ENCODE data around the gene SRSF5.
A peak's percentile ranks its signal among the peaks of the same experiment; 100 is the strongest.
"Not testable (repeated sequence)": the region's sequence is repeated elsewhere in the genome, so short reads cannot be mapped to it uniquely, and the experiment has no call there.

Gene SRSF5

DNA sequence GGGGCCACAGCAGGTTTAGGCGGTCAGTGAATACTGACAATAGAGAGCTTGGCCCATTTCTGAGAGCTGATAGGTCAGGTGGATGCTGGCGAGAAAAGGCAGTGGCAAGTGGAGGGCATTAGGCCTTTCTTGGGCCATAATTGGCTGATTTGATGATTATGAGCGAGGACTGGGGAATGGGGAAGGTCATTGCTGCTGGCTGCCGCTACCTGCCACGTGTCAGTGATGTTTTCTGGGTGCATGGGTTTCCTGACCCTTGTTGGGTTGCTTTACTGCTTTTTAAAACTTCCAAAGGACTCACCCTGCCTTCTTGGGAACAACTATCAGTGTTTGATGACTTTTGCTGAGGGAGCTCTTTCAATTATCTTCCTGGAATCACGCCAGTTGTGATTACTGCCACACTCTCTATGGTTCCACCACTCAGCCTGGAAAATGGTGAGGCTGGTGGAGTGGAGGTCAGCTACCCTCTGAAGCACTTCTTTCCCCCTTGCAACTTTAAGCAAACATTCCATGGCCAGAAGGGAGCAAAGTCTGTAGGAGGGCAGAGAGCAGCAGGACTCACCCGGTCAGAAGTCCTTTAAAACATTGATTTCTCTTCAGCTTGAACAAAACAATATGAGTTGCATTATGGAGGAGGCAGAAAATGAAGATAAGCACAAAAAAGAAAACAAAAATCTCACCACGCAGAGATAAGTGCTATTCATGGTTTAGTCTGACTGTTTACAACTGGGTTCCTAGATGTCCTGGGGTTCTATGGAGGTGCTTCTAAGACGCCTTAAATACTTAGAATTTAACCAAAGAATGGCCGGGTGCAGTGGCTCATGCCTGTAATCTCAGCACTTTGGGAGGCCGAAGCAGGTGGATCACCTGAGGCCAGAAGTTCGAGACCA lies 42.2 kb downstream of the SRSF5 start:
- no peak for DNase-seq (ENCODE audit: low read depth)

DNA sequence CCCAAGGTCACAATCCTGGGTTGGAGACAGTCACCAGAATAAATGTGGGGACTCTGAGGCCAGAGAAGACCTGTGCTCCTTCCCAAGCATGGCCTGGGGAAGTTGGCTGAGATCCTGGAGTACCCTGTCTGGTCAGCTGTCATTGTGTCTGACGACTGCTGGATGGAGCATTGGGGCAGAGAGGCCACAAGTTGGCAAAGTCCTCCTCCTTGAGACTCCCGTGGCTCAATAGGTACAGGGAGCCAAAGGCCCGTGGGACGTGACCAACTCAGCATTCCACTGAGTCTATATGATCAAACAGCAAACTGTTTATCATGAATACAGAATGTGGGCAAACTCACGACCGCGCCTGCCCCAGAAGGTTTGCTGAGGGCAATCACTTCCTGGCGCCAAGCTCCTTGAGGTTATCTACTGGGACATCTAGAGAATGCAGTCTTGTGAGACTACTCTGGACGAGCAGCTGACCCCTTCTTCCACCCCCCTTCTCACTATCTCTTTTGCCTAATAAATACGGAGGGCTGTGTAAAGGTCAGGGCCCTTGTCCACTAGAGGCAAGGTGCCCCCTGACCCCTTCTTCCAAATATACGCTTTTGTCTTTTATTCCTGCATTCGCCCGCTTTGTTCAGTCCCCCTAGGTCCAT lies 44.4 kb downstream of the SRSF5 start:
- DNase-seq (ENCODE audit: low read depth), result no peak

DNA sequence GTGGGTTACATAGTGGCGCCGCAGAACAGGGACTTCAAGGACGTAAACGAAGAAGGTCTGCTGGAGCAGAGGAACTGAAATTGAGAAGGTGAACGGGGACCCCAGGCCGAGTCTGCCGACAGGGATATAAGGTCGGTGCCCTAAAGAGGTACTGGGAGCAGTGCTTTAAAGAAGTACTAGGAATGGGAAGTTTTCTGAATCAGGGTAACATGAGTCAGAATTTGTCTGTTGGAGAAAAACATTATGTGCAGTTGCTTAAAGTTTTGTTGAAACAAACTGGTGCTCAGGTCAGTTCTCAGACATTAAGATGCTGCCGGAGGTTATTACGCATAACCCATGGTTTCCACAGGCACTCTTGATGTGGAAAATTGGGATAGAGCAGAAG lies 44.9 kb downstream of the SRSF5 start:
- no peak for DNase-seq (ENCODE audit: low read depth)

DNA sequence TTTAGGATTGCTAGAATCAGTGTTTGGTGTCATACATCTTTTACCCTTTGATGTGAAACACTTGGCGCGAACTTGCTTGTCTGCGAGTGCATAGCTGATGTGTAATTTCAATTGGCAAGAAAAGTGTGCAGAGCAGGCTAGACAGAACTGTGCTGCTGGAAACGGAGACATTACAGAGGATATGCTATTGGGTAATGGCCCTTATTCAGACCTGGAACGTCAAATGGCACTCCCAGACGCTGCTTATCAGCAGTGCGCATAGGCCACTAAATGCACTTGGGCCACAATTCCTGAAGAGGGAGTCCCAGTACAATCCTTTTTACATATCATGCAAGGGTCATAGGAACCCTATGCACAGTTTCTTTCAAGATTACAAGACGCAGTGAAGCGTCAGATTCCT lies 45.8 kb downstream of the SRSF5 start:
- DNase-seq (ENCODE audit: low read depth), result no peak

DNA sequence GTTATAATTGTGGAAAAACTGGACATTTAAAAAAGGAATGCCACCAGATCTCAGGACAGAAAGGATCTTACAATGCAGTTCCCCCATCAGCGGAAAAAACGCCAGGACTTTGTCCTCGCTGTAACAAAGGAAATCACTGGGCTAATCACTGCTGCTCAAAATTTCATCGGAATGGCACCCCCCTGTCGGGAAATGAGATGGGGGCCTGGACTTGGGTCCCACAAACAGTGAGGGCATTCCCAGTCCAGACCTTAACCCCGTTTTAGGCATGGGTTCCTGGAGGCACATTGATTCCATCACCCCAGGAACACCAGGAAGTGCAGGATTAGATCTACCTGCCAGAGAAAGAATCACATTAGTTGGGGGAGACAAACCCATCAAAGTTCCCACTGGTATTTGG lies 46.4 kb downstream of the SRSF5 start:
- not testable (repeated sequence) for DNase-seq (ENCODE audit: low read depth)

DNA sequence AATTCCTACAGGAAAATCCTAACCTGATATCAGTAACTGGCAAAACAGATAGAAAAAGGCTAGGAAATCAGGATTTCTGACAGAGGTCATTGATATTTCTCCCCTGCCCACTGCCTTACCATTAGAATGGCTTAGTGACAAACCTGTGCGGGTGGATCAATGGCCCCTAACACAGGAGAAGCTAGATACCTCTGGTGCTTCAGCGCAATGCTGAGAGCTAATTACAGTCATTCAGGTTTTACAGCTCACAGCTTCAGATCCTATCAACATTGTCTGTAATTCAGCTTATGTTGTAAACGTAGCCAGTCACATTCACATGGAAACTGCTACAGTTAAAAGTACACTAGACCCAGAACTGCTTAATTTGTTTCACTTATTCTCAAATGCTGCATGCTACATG lies 47.5 kb downstream of the SRSF5 start:
- no peak for DNase-seq (ENCODE audit: low read depth)

DNA sequence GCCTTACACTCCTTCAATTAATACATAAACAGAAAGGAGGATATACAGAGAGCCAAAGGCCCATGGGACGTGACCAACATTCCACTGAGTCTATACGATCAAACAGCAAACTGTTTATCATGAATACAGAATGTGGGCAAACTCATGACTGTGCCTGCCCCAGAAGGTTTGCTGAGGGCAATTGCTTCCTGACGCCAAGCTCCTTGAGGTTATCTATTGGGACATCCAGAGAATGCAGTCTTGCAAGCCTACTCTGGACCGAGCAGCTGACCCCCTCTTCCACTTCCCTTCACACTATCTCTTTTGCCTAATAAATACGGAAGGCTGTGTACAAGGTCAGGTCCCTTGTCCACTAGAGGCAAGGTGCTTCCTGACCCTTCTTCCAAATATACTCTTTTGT lies 48.6 kb downstream of the SRSF5 start:
- DNase-seq (ENCODE audit: low read depth), result no peak

DNA sequence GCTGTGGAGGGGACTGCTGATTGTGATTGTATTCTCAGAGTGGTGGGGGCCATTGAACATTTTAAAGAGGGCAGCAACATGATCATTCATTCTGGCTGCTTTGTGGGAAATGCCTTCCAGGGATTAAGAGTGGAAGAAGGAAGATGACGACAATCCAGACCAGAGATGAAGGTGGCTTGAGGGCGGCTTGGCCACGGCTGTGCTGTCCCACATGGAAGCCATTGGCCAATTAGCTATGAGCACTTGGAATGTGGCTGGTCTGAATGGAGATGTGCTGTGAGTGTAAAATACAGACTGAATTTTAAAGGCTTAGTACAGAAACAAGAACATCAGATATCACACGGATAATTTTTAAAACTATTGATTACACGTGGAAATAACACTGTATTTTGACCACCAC lies 49.3 kb downstream of the SRSF5 start:
- no peak for DNase-seq (ENCODE audit: low read depth)

DNA sequence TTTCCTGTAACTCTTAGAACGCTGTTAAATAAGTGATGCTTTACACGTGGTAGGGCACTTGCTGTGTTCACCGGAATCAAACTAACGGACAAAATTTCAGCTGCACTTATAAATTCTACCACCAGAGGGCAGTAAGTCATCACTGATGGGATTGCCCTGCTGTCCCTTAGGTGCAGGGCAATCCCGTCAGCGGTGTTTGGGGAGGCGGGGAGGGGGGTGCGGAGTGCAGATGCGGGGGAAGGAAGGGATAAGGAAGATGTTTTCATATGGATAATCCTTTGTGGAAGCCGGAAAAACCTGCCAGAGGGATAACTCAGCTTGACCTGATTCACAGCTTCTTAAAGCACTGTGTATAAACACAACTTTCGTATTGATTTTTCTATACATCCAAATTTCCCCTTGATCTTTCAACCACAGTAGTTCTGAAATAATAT lies 51.8 kb downstream of the SRSF5 start:
- DNase-seq (ENCODE audit: low read depth), result peak; percentile 25

DNA sequence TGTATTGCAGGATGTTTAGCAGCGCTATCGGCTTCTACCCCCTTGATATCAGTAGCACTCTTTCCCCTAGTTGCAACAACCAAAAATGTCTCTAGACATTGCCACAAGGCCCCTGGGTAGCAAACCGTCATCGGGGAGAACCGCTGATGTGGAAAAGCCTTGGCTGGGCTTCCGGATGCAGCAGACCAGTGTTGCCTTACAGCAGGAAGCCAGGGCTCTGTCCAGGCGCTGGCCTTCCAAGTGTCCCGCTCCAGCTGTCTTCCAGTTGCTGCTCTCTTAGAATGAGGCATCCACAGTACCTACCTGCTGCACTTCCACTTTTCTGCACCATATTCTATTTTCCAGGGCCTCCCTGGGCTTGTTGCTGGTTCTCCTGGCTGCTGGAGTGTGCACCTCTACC lies 52.7 kb downstream of the SRSF5 start:
- no peak for DNase-seq (ENCODE audit: low read depth)

DNA sequence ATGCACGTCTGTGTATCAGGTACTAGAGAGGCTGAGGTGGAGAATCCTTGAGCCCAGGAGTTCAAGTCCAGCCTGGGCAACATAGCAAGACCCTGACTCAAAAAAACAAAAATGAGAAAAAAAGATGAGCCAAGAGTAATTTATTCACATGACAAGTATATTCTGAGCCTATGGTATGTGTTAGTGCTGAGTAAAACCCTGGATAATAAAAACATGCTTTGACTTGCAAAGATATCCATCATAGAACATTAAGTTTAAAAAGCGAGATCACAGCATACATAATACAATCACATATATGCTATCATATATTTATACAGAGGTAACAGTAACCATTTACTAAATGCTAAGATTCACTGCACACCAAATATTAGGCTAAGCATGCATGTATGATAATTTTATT lies 54.0 kb downstream of the SRSF5 start:
- DNase-seq (ENCODE audit: low read depth), result no peak

All from stromal cell of bone marrow (primary cell).